Thyroid gland (tissue), 4 donors: ENCODE data around the gene FHIT.

ENCODE experiments used
- CTCF ChIP-seq, 6 experiments: fragments of 200-600 bp in 3 of 6; fragments of 450-650 bp in 3 of 6; sonication (generic) in 3 of 6; IDR thresholded peaks; one replicate each; pipeline ENCODE4 v1.5.1; 2016 to 2019; ENCODE audit warnings: antibody characterized with exemption in 6 of 6, mild to moderate bottlenecking in 2 of 6, inconsistent platforms in 1 of 6, moderate library complexity in 1 of 6
- POLR2A ChIP-seq, 2 donors: fragments of 450-650 bp; IDR thresholded peaks; one replicate each; pipeline ENCODE4 v1.6.1; 2017; ENCODE audit warnings: antibody characterized with exemption in 2 of 2, mild to moderate bottlenecking in 2 of 2, moderate library complexity in 1 of 2

DNA sequence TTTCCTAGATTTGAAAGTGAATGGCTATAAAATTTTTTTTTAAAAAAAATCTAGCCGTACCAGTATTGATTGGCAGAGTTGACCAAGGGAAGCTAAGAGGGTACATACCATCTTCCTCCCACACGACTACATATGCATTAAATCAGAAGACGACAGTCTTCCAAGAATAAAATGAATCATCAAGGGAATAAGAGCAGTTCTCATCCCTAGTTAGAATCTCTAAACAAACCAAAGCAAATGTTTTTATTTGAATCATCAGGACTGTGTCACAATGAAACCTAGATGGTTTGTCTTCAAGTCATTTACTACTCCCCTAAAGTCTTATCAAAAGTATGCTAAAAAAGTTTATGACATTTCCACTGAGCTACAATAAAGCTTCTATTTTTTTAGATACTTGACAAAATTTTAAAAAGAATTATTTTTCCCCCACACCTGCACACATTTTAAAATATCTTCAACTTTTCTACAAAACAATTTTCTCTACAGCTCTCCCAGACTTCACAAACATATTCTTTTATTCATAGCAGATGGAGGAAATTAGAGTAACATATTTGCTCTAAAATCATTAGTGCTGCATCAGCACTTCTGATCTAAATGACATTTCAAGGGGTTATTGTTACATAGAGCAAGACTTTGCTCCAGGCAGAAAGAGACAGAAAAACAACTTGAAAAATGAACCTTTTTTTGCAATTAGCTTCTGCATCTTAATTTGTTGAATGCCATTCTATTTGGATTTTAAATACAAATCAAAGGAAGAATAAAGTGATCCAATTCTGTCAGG, 547.1 kb downstream of the FHIT start:
- TF ChIP-seq CTCF (IDR thresholded peaks at IDR 0.05) (no peak), POLR2A (IDR thresholded peaks at IDR 0.05) (no peak)
